ENCODE results near the gene URAD.

URAD gene

GRCh38 chr13:27963491-27963890 is 25.0 kb downstream of the URAD start:
- no peak overlapping the region for H3K4me3 ChIP-seq (ENCODE audit: low read depth, low read length)
- DNase-seq = no peak
- H3K36me3 ChIP-seq = no peaks in the 10 kb centered on the region
- peaks cover 98% of the 10 kb centered on the region for H3K27me3 ChIP-seq
- H3K9me3 ChIP-seq = no peaks in the 10 kb centered on the region
- H3K4me1 ChIP-seq = no peaks in the 10 kb centered on the region
- TF ChIP-seq CTCF (IDR thresholded peaks at IDR 0.05; ENCODE audit: low read depth, low read length) = no peak

- Histone ChIP-seq H3K27me3 (peaks cover 98% of the 10 kb centered on the region), H3K9me3 (no peaks in the 10 kb centered on the region), H3K4me3 (ENCODE audit: low read depth, low read length) (no peak overlapping the region), H3K36me3 (no peaks in the 10 kb centered on the region), H3K4me1 (no peaks in the 10 kb centered on the region)
- TF ChIP-seq CTCF (IDR thresholded peaks at IDR 0.05; ENCODE audit: low read depth, low read length) = no peak
- DNase-seq = no peak
Observed at GRCh38 chr13:27962982-27963381, 25.5 kb downstream of the URAD start.

GRCh38 chr13:27962128-27962841 is 26.2 kb downstream of the URAD start:
- no peak for TF ChIP-seq CTCF (IDR thresholded peaks at IDR 0.05; ENCODE audit: low read depth, low read length)
- peaks cover 98% of the 10 kb centered on the region for H3K27me3 ChIP-seq
- no peaks in the 10 kb centered on the region for H3K4me1 ChIP-seq
- no peak overlapping the region for H3K4me3 ChIP-seq (ENCODE audit: low read depth, low read length)
- DNase-seq = no peak
- no peaks in the 10 kb centered on the region for H3K9me3 ChIP-seq
- no peaks in the 10 kb centered on the region for H3K36me3 ChIP-seq

GRCh38 chr13:27961227-27962085 is 27.0 kb downstream of the URAD start:
- H3K4me1 ChIP-seq = no peaks in the 10 kb centered on the region
- no peaks in the 10 kb centered on the region for H3K9me3 ChIP-seq
- peaks cover 96% of the 10 kb centered on the region for H3K27me3 ChIP-seq
- H3K4me3 ChIP-seq (ENCODE audit: low read depth, low read length) = no peak overlapping the region
- no peak for TF ChIP-seq CTCF (IDR thresholded peaks at IDR 0.05; ENCODE audit: low read depth, low read length)
- H3K36me3 ChIP-seq = no peaks in the 10 kb centered on the region
- no peak for DNase-seq

- H3K4me1 ChIP-seq = no peaks in the 10 kb centered on the region
- H3K4me3 ChIP-seq (ENCODE audit: low read depth, low read length) = no peak overlapping the region
- H3K27me3 ChIP-seq = peaks cover 96% of the 10 kb centered on the region
- TF ChIP-seq CTCF (IDR thresholded peaks at IDR 0.05; ENCODE audit: low read depth, low read length) = peak; percentile 40
- no peaks in the 10 kb centered on the region for H3K36me3 ChIP-seq
- no peaks in the 10 kb centered on the region for H3K9me3 ChIP-seq
- DNase-seq = no peak
Observed at GRCh38 chr13:27960362-27961226, 27.9 kb downstream of the URAD start.

All from BE2C (cell line).